Ascending aorta (tissue), 2 donors: Measurements from ENCODE around the gene DNAJC18. TPM values are rescaled to one million over a fixed set of nuclear protein-coding genes. Genes with fewer than 3 reads are reported as not detected.

Experiments
- DNase-seq, 2 donors: peaks; one replicate each; pipeline ENCODE4 v3.0.0-alpha.2; 2019; ENCODE audit warnings: low spot score in 2 of 2
- H3K27ac ChIP-seq, 2 donors: fragments of 200-600 bp; sonication (generic); one replicate each; pipeline ENCODE4 v1.5.1; 2016 to 2017; ENCODE audit warnings: mild to moderate bottlenecking in 1 of 2
- H3K27me3 ChIP-seq: fragments of 200-600 bp; sonication (generic); one replicate; pipeline ENCODE4 v1.5.1; 2017
- H3K36me3 ChIP-seq, 2 donors: fragments of 200-600 bp; sonication (generic); one replicate each; pipeline ENCODE4 v1.5.1; 2016
- H3K4me1 ChIP-seq, 2 donors: fragments of 200-600 bp; sonication (generic); one replicate each; pipeline ENCODE4 v1.5.1; 2016 to 2017; ENCODE audit warnings: mild to moderate bottlenecking in 1 of 2
- H3K4me3 ChIP-seq, 2 donors: fragments of 200-600 bp; sonication (generic); one replicate each; pipeline ENCODE4 v1.5.1; 2016 to 2017; ENCODE audit warnings: mild to moderate bottlenecking in 1 of 2
- H3K9me3 ChIP-seq, 2 donors: fragments of 200-600 bp; sonication (generic); one replicate each; pipeline ENCODE4 v1.5.1; 2016
- CTCF ChIP-seq, 3 experiments: fragments of 200-600 bp in 2 of 3; fragments of 450-650 bp in 1 of 3; sonication (generic) in 2 of 3; IDR thresholded peaks; one replicate each; pipeline ENCODE4 v1.5.1; 2016 to 2019; ENCODE audit warnings: antibody characterized with exemption in 3 of 3, mild to moderate bottlenecking in 1 of 3, moderate library complexity in 1 of 3
- intact Hi-C: fragments of 100-400 bp; cut with DNase I; formaldehyde crosslinking; loops from one replicate; pipeline ENCODE4 v1.15.1; 2023
- total RNA-seq: library from RNA; depleted of rRNA; stranded (reverse); fragments of >200 nt; gene quantifications from one replicate; pipeline ENCODE4 v1.1.0, GENCODE V29; 2016

Gene DNAJC18
- total RNA-seq, 1 donor from 2014 or later: 8.4 TPM

- H3K9me3 ChIP-seq: no peaks in the 10 kb centered on the region
- no peaks in the 10 kb centered on the region for H3K36me3 ChIP-seq
- no peaks in the 10 kb centered on the region for H3K4me1 ChIP-seq
- peak within 1 kb of the TSS in 1 of 2 donors; percentile 12 for H3K27ac ChIP-seq
- DNase-seq: no peak
- no peaks in the 10 kb centered on the region for H3K27me3 ChIP-seq
- no peak for TF ChIP-seq CTCF (IDR thresholded peaks at IDR 0.05)
- no peak within 1 kb of the TSS for H3K4me3 ChIP-seq
- intact Hi-C loops: no loop called here
Measured at GRCh38 chr5:139462586-139463276, 23.4 kb upstream of the DNAJC18 start, which contains the start of gene ECSCR. Gene ECSCR (minus strand): TSS chr5:139462743. CDS start chr5:139462670, 73 bp downstream.

- Histone ChIP-seq H3K27me3 (no peaks in the 10 kb centered on the region), H3K27ac (peak overlapping the region in 1 of 2 donors; percentile 12), H3K4me3 (no peak overlapping the region), H3K9me3 (no peaks in the 10 kb centered on the region), H3K36me3 (no peaks in the 10 kb centered on the region), H3K4me1 (no peaks in the 10 kb centered on the region)
- intact Hi-C loops: no loop called here
- no peak for TF ChIP-seq CTCF (IDR thresholded peaks at IDR 0.05)
- DNase-seq: no peak
Measured at GRCh38 chr5:139461698-139462097, 22.4 kb upstream of the DNAJC18 start.

GRCh38 chr5:139461176-139461575 is 21.9 kb upstream of the DNAJC18 start:
- no peak for TF ChIP-seq CTCF (IDR thresholded peaks at IDR 0.05)
- intact Hi-C loops: no loop called here
- Histone ChIP-seq H3K4me1 (no peaks in the 10 kb centered on the region), H3K9me3 (no peaks in the 10 kb centered on the region), H3K27me3 (no peaks in the 10 kb centered on the region), H3K36me3 (no peaks in the 10 kb centered on the region), H3K27ac (no peak overlapping the region), H3K4me3 (no peak overlapping the region)
- no peak for DNase-seq

GRCh38 chr5:139460455-139460854 is 21.1 kb upstream of the DNAJC18 start:
- no peaks in the 10 kb centered on the region for H3K36me3 ChIP-seq
- H3K27ac ChIP-seq: no peak overlapping the region
- no peak overlapping the region for H3K4me3 ChIP-seq
- no peak for DNase-seq
- no peaks in the 10 kb centered on the region for H3K27me3 ChIP-seq
- intact Hi-C loops: no loop called here
- TF ChIP-seq CTCF (IDR thresholded peaks at IDR 0.05): no peak
- no peaks in the 10 kb centered on the region for H3K4me1 ChIP-seq
- H3K9me3 ChIP-seq: no peaks in the 10 kb centered on the region

GRCh38 chr5:139459451-139459934 is 20.2 kb upstream of the DNAJC18 start:
- intact Hi-C loops: no loop called here
- no peaks in the 10 kb centered on the region for H3K4me1 ChIP-seq
- no peak for DNase-seq
- H3K36me3 ChIP-seq: no peaks in the 10 kb centered on the region
- no peaks in the 10 kb centered on the region for H3K27me3 ChIP-seq
- H3K27ac ChIP-seq: no peak overlapping the region
- H3K4me3 ChIP-seq: no peak overlapping the region
- TF ChIP-seq CTCF (IDR thresholded peaks at IDR 0.05): no peak
- no peaks in the 10 kb centered on the region for H3K9me3 ChIP-seq
